Suprapubic skin (tissue), 4 donors: ENCODE results near the gene RAPGEF5.

Experiments
- CTCF ChIP-seq, 2 donors: fragments of 200-600 bp in 1 of 2; fragments of 450-650 bp in 1 of 2; sonication (generic) in 1 of 2; IDR thresholded peaks; one replicate each; pipeline ENCODE4 v1.5.1; 2016 to 2019; ENCODE audit warnings: antibody characterized with exemption in 2 of 2, mild to moderate bottlenecking in 1 of 2, moderate library complexity in 1 of 2
- POLR2A ChIP-seq, 2 donors: fragments of 450-650 bp; IDR thresholded peaks; one replicate each; pipeline ENCODE4 v1.6.1; 2017; ENCODE audit warnings: antibody characterized with exemption in 2 of 2, mild to moderate bottlenecking in 2 of 2, moderate library complexity in 2 of 2
- POLR2AphosphoS5 ChIP-seq, 3 donors: sonication (generic); formaldehyde crosslinking; IDR thresholded peaks; one replicate each; pipeline ENCODE4 v1.6.1; 2017; ENCODE audit warnings: antibody characterized with exemption in 3 of 3

- no peak for TF ChIP-seq POLR2AphosphoS5 (IDR thresholded peaks at IDR 0.05)
- TF ChIP-seq CTCF (IDR thresholded peaks at IDR 0.05): no peak
- no peak for TF ChIP-seq POLR2A (IDR thresholded peaks at IDR 0.05)
These were observed 17.0 kb upstream of the RAPGEF5 start for GRCh38 chr7:22373911-22374310.
